ENCODE results near the gene SEMA5B.

SEMA5B gene

DNA sequence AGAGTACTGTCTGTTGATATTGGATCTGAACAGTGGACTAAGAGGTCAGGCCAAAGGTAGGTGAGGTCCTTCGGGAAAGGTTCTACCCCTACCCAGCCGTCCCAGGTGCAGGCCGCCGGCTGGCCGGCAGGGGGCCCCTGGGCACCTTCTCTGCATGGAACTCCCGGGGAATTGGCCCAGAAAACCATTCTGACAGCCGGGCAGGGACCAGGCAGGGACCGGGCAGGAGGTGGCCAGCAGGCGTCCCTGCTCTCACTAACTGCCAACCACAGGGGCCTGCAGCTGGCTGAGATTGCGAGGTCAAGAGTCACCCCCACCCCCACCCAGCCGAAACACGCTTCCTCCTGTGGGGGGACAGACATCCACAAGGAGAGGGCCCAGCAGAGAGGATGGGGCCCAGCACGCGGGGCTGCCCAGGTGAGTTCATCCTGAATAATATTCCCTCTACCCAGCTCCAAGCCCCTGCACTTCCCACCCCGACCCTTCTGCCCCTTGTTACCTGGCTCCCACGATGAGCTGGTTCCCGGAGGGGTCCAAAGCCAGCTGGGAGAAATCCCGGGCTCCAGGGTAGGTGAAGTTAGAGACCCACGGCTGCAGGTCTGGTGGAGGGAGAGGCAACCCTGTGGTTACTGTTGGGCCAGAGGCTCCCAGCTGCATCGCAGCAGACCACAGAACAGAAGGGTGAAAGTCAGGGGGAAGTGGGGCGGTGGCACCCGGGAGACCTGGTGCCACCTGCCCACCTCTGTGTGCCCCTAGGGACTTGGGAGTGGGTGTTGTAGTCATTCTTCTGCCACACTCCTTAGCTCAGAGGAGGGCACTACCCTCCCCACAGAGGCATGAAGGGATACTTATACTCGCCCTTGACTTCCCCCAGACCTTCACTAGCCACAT is 84.4 kb downstream of the SEMA5B start:
- H3K4me3 ChIP-seq (ENCODE audit: low read length): no peak overlapping the region
- H3K36me3 ChIP-seq (ENCODE audit: control insufficient read depth, insufficient read depth, low read length): no peaks in the 10 kb centered on the region
- H3K9ac ChIP-seq (ENCODE audit: low read length): no peak overlapping the region
- no peaks in the 10 kb centered on the region for H3K27me3 ChIP-seq (ENCODE audit: control insufficient read depth, insufficient read depth, low read length)
- peaks cover 8% of the 10 kb centered on the region for H3K4me1 ChIP-seq (ENCODE audit: control insufficient read depth, insufficient read depth, low read length)
- H3K9me3 ChIP-seq (ENCODE audit: control insufficient read depth, low read length): no peaks in the 10 kb centered on the region

DNA sequence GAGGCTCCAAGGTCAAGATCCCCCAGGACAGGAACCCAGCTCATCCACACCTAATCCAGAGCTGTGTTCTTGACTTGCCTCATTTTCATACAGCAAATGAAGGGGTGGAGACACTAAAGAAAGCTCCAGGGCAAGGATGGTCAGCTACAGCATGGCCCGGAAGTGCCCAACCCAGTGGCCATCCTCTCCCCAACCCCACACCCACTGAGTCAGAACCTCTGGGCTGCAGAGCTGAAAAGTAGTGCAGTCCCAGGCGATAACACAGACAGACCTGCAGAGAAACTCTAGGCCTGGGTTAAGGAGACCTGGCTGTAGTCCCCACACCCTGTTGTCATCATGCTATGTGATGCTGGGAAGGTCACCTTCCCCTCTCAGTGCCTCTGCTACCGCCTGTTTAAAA is 85.3 kb downstream of the SEMA5B start:
- no peaks in the 10 kb centered on the region for H3K27me3 ChIP-seq (ENCODE audit: control insufficient read depth, insufficient read depth, low read length)
- no peaks in the 10 kb centered on the region for H3K36me3 ChIP-seq (ENCODE audit: control insufficient read depth, insufficient read depth, low read length)
- H3K9me3 ChIP-seq (ENCODE audit: control insufficient read depth, low read length): no peaks in the 10 kb centered on the region
- H3K4me1 ChIP-seq (ENCODE audit: control insufficient read depth, insufficient read depth, low read length): peaks cover 2% of the 10 kb centered on the region
- no peak overlapping the region for H3K9ac ChIP-seq (ENCODE audit: low read length)
- H3K4me3 ChIP-seq (ENCODE audit: low read length): no peak overlapping the region

DNA sequence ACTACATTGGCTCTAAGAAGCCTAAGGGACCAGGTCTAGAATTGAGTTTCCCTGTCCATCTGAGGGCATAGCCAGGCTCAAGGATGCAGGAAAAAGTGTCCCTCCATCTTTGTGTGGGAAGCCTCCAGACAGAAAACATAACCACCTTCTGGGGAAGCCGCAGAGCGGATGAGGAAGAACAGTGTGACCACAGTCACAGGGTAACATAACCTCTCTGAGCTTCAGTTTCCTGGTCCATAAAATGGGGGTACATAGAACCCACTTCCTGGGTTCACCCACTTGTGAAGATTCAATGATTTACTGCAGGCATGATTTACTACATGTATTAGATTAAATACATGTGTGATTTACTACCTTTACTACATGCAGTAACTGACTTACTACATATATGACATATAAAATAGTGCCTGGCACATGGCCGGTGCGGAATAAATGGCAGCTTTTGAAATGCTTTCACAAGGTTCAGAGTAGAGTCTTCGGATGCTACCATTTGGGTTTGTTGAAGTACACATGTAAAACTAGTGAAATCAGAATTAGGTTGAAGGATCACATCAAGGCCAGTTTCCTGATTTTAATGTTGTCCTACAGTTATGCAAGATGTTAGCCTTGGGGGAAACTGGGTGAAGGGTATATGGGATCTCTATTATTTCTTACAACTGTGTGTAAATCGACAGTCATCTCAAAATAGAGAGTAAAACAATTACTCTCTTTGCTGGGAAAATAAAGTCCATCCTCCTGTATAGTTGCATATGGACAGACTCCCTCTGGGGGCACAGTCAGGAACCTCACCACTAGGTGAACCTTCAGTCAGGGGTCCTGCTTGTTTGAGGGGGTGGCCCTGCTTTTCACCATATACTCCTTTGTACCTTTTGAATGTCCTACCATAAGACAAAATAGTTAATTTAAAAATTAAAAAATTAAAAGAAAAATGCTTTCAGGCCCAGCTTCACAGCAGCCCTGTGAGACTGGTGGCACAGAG is 86.0 kb downstream of the SEMA5B start:
- no peaks in the 10 kb centered on the region for H3K27me3 ChIP-seq (ENCODE audit: control insufficient read depth, insufficient read depth, low read length)
- H3K4me1 ChIP-seq (ENCODE audit: control insufficient read depth, insufficient read depth, low read length): no peaks in the 10 kb centered on the region
- H3K36me3 ChIP-seq (ENCODE audit: control insufficient read depth, insufficient read depth, low read length): no peaks in the 10 kb centered on the region
- no peak overlapping the region for H3K4me3 ChIP-seq (ENCODE audit: low read length)
- H3K9me3 ChIP-seq (ENCODE audit: control insufficient read depth, low read length): no peaks in the 10 kb centered on the region
- no peak overlapping the region for H3K9ac ChIP-seq (ENCODE audit: low read length)

DNA sequence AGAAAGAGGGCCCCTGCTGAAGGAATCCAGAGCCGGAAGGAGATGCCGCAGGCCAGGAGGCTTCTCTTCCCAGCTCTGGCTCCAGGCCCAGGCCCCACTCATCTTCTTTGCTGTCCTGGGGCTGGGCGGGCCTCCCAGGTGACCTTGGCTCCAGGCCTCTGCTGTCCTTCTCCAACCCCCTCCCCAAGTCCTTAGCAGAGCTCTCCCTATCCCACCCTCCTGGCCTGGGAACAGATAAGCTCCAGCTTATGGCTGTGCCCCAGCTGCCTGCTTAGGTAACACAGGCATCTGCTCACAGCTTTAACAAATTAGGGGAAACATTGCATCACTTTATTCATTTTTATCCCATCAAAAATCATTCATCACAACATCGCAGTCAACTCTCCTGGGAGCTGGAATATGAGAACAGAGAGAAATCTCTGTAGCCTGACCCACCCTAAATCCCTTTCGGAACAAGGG is 86.9 kb downstream of the SEMA5B start:
- H3K9me3 ChIP-seq (ENCODE audit: control insufficient read depth, low read length): no peaks in the 10 kb centered on the region
- H3K4me1 ChIP-seq (ENCODE audit: control insufficient read depth, insufficient read depth, low read length): no peaks in the 10 kb centered on the region
- H3K27me3 ChIP-seq (ENCODE audit: control insufficient read depth, insufficient read depth, low read length): no peaks in the 10 kb centered on the region
- H3K4me3 ChIP-seq (ENCODE audit: low read length): no peak overlapping the region
- no peaks in the 10 kb centered on the region for H3K36me3 ChIP-seq (ENCODE audit: control insufficient read depth, insufficient read depth, low read length)
- no peak overlapping the region for H3K9ac ChIP-seq (ENCODE audit: low read length)

DNA sequence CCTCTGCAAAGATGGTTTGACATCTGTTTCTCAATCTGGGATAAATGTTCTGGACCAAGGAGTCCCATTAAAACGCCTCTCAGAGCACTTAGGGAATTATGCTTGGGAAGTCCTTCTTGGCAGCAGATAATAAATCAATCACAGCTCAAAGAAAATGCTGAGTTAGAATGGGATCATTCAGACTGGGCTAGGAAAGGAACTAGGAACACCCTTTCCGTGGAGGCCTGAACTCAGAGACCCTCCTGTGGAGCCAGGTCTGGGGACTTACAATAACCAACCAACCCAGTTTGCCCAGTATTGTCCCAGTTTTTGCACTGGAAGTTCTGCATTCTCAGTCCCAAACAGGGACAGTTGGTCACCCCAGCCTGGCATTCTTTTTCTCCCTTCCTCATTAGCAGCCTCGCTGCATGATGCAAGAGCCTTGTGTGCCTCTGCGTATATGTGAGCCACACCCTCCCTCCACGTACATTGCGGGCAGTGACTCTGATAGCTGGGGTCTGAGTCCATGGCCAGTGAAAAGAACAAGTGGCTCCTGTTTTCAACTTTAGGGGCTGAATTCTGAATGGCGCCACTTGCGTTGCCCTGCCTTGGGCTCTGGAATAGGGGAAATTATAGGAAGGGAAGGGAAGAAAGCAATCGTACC is 88.7 kb downstream of the SEMA5B start:
- no peaks in the 10 kb centered on the region for H3K27me3 ChIP-seq (ENCODE audit: control insufficient read depth, insufficient read depth, low read length)
- H3K4me3 ChIP-seq (ENCODE audit: low read length): no peak overlapping the region
- no peaks in the 10 kb centered on the region for H3K9me3 ChIP-seq (ENCODE audit: control insufficient read depth, low read length)

DNA sequence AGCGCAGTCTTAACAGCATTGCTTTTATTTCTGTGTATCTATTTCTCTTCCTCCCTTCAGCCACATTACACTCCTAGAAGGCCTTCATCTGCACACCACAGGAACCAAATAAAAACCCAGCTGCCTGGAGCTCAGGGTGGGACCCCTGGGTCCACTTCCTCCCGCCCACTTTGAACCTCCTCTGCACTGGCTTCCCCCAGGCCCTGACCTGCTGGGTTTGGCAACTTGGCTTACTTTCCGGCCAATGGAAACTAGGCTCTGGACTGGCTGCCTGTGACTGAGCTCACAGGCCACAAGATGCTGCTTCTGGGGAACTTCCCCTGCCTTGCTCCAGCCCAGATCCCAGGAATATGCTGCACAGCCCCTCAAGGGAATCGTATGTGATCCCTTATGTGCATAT is 89.8 kb downstream of the SEMA5B start:
- Histone ChIP-seq H3K9me3 (ENCODE audit: control insufficient read depth, low read length) (no peaks in the 10 kb centered on the region), H3K4me1 (ENCODE audit: control insufficient read depth, insufficient read depth, low read length) (no peaks in the 10 kb centered on the region), H3K9ac (ENCODE audit: low read length) (no peak overlapping the region), H3K36me3 (ENCODE audit: control insufficient read depth, insufficient read depth, low read length) (no peaks in the 10 kb centered on the region), H3K4me3 (ENCODE audit: low read length) (no peak overlapping the region), H3K27me3 (ENCODE audit: control insufficient read depth, insufficient read depth, low read length) (no peaks in the 10 kb centered on the region)

More for the DNA sequence above, 88.7 kb downstream of the SEMA5B start:
- Histone ChIP-seq H3K9ac (ENCODE audit: low read length) (no peak overlapping the region), H3K4me1 (ENCODE audit: control insufficient read depth, insufficient read depth, low read length) (no peaks in the 10 kb centered on the region), H3K36me3 (ENCODE audit: control insufficient read depth, insufficient read depth, low read length) (no peaks in the 10 kb centered on the region)

DNA sequence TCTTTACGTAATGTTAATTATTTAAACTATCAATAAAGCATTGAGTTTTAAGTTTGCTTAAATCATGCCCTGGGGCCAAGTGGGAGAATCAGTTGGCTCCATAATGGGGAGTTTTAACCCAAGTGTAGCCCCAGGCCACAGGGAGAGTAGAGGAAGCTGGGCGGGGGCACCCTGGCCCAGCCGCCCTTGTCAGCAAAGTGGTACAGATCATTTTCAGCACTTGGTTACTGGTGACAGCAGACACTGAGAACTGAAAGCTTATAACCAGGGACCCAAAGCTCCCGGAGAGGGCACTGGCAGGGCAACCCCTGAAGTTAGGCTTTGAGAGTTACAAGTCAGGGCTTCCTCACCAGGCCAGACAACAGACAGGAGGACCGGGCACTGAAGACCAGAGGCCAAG is 90.6 kb downstream of the SEMA5B start:
- Histone ChIP-seq H3K9me3 (ENCODE audit: control insufficient read depth, low read length) (no peaks in the 10 kb centered on the region), H3K9ac (ENCODE audit: low read length) (no peak overlapping the region), H3K36me3 (ENCODE audit: control insufficient read depth, insufficient read depth, low read length) (no peaks in the 10 kb centered on the region), H3K27me3 (ENCODE audit: control insufficient read depth, insufficient read depth, low read length) (no peaks in the 10 kb centered on the region), H3K4me1 (ENCODE audit: control insufficient read depth, insufficient read depth, low read length) (no peaks in the 10 kb centered on the region), H3K4me3 (ENCODE audit: low read length) (no peak overlapping the region)

DNA sequence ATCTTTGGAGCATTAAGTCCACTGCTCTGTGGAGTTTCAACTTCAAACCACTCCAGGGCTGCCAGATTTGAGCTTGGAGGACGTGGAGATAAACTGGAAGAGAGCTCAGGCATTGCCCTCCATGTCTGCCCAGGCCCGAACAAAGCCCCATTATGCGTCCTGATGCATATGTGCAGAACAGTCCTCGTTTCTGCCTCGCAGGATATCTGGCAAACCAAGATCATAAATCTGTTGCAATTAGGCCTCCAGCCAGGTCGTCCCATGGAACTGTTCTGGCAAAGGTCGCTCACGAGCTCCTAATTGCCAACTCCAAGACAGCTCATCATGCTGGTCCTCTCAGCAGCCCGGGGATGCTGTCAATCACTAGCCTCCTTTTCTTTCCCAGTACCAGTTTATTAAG is 91.2 kb downstream of the SEMA5B start:
- H3K4me3 ChIP-seq (ENCODE audit: low read length): no peak overlapping the region
- H3K9ac ChIP-seq (ENCODE audit: low read length): no peak overlapping the region
- H3K27me3 ChIP-seq (ENCODE audit: control insufficient read depth, insufficient read depth, low read length): no peaks in the 10 kb centered on the region
- H3K4me1 ChIP-seq (ENCODE audit: control insufficient read depth, insufficient read depth, low read length): no peaks in the 10 kb centered on the region
- H3K9me3 ChIP-seq (ENCODE audit: control insufficient read depth, low read length): no peaks in the 10 kb centered on the region
- H3K36me3 ChIP-seq (ENCODE audit: control insufficient read depth, insufficient read depth, low read length): no peaks in the 10 kb centered on the region

DNA sequence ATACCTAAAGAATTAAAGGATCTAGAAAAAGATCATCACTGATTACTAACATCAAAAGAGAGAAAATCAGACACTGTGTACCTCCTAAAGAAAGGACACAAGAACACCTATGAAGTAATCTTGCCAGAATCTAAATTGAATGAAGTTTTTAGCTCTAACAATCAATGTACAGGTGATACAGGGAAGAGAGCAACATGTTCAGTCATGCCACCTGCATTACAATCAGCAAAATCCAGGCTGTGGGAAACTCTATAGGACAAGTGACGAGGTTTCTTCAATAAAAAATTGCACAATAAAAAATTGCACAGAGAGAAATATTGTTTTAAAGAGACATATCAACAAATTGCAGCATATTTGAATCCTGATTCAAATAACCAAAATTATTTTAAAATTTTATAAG is 93.3 kb downstream of the SEMA5B start:
- H3K4me1 ChIP-seq (ENCODE audit: control insufficient read depth, insufficient read depth, low read length): no peaks in the 10 kb centered on the region
- H3K9ac ChIP-seq (ENCODE audit: low read length): no peak overlapping the region
- no peaks in the 10 kb centered on the region for H3K36me3 ChIP-seq (ENCODE audit: control insufficient read depth, insufficient read depth, low read length)
- no peaks in the 10 kb centered on the region for H3K9me3 ChIP-seq (ENCODE audit: control insufficient read depth, low read length)
- no peaks in the 10 kb centered on the region for H3K27me3 ChIP-seq (ENCODE audit: control insufficient read depth, insufficient read depth, low read length)
- no peak overlapping the region for H3K4me3 ChIP-seq (ENCODE audit: low read length)

DNA sequence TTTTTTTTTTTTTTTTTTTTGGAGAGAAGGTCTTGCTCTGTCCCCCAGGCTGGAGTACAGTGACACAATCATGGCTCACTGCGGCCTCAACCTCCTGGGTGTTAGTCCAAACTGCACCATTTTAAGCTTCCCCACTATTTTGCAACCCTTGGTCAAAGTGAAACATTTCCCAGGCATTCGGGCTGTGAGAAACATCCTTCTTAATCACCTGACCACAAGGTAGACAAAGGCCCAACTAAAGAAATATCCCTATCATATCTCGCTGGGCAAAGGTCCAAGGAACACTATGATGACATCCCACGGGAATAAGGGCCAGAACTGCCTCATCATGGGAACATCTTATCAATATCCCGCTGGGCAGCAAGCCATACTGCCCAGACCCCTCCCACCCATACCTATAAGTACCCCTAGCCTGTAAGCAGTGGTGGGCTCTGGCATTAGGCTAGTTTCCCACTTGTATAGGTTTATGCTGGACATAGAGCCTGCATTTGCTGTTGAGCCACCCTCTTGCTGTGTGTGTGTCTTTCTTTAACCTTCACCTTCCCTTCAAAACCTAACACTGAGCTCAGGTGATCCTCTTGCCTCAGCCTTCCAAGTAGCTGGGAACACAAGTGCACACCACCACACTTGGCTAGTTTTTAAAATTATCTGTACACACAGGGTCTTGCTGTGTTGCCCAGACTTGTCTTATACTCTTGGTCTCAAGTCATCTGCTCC is 95.2 kb downstream of the SEMA5B start:
- H3K4me1 ChIP-seq (ENCODE audit: control insufficient read depth, insufficient read depth, low read length): no peaks in the 10 kb centered on the region
- no peaks in the 10 kb centered on the region for H3K27me3 ChIP-seq (ENCODE audit: control insufficient read depth, insufficient read depth, low read length)
- H3K9me3 ChIP-seq (ENCODE audit: control insufficient read depth, low read length): no peaks in the 10 kb centered on the region
- no peak overlapping the region for H3K4me3 ChIP-seq (ENCODE audit: low read length)
- H3K9ac ChIP-seq (ENCODE audit: low read length): no peak overlapping the region
- no peaks in the 10 kb centered on the region for H3K36me3 ChIP-seq (ENCODE audit: control insufficient read depth, insufficient read depth, low read length)

DNA sequence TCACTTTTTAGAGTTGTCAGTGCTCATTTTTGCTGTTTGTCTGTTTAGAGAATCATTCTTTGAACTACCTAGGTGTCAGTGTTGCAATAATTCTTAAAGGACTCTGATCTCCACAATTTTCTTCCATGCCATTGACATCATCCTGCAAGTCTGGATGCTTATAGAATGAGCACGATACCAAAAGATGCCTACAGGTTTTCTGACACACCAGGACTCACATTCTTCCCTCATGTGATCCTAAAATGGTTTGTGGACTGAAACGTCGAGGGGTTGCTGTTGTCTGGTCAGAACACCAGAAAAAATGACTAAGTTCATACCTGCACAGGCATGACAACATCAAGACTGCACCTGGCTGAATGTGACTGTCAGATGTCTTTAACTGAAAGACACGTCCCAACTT is 95.9 kb downstream of the SEMA5B start:
- no peaks in the 10 kb centered on the region for H3K27me3 ChIP-seq (ENCODE audit: control insufficient read depth, insufficient read depth, low read length)
- no peak overlapping the region for H3K9ac ChIP-seq (ENCODE audit: low read length)
- H3K36me3 ChIP-seq (ENCODE audit: control insufficient read depth, insufficient read depth, low read length): no peaks in the 10 kb centered on the region
- H3K4me1 ChIP-seq (ENCODE audit: control insufficient read depth, insufficient read depth, low read length): no peaks in the 10 kb centered on the region
- no peaks in the 10 kb centered on the region for H3K9me3 ChIP-seq (ENCODE audit: control insufficient read depth, low read length)
- H3K4me3 ChIP-seq (ENCODE audit: low read length): no peak overlapping the region
